KOPT-K1 (cell line): ENCODE data around the gene TNFAIP1.

Experiments used
- H3K27ac ChIP-seq: fragments of 200-600 bp; sonication (generic); 2 replicates; pipeline ENCODE4 v1.5.1; 2016; ENCODE audit warnings: antibody characterized with exemption, mild to moderate bottlenecking, low read depth, low read length; ENCODE audit not compliant: poor library complexity, severe bottlenecking
- H3K36me3 ChIP-seq: fragments of 200-600 bp; sonication (generic); 2 replicates; pipeline ENCODE4 v1.5.1; 2017; ENCODE audit warnings: antibody characterized with exemption, mild to moderate bottlenecking, low read length, moderate library complexity; ENCODE audit not compliant: insufficient read depth
- H3K9me3 ChIP-seq: fragments of 200-600 bp; sonication (generic); 2 replicates; pipeline ENCODE4 v1.5.1; 2017; ENCODE audit warnings: antibody characterized with exemption, low read length, mild to moderate bottlenecking; ENCODE audit not compliant: insufficient read depth, poor library complexity, severe bottlenecking

Gene TNFAIP1

GRCh38 chr17:28369684-28370034, 34.1 kb downstream of the TNFAIP1 start:
- H3K9me3 ChIP-seq, result no peaks in the 10 kb centered on the region
- H3K36me3 ChIP-seq, result no peaks in the 10 kb centered on the region
- H3K27ac ChIP-seq, result no peak overlapping the region

GRCh38 chr17:28370035-28370743, 34.6 kb downstream of the TNFAIP1 start, which contains the start of gene VTN:
VTN (minus strand) TSS chr17:28370307; CDS start chr17:28370203, 104 bp downstream.
- no peaks in the 10 kb centered on the region for H3K36me3 ChIP-seq
- H3K9me3 ChIP-seq, result no peaks in the 10 kb centered on the region
- H3K27ac ChIP-seq, result no peak within 1 kb of the TSS

- H3K36me3 ChIP-seq, result no peaks in the 10 kb centered on the region
- H3K27ac ChIP-seq, result no peak overlapping the region
- H3K9me3 ChIP-seq, result no peaks in the 10 kb centered on the region
These were observed 35.2 kb downstream of the TNFAIP1 start for GRCh38 chr17:28370744-28371103.

GRCh38 chr17:28371245-28372202, 36.0 kb downstream of the TNFAIP1 start, which contains the start of gene SARM1:
SARM1 (plus strand) TSS chr17:28371694; CDS start chr17:28372033, 339 bp downstream.
- Histone ChIP-seq H3K9me3 (no peaks in the 10 kb centered on the region), H3K27ac (peak within 1 kb of the TSS; percentile 45), H3K36me3 (no peaks in the 10 kb centered on the region)

- H3K27ac ChIP-seq, result peak overlapping the region; percentile 45
- no peaks in the 10 kb centered on the region for H3K9me3 ChIP-seq
- H3K36me3 ChIP-seq, result no peaks in the 10 kb centered on the region
These were observed 36.8 kb downstream of the TNFAIP1 start for GRCh38 chr17:28372203-28372944.

GRCh38 chr17:28372945-28373274, 37.3 kb downstream of the TNFAIP1 start:
- peak overlapping the region; percentile 45 for H3K27ac ChIP-seq

GRCh38 chr17:28379814-28380801, 44.5 kb downstream of the TNFAIP1 start:
- Histone ChIP-seq H3K9me3 (no peaks in the 10 kb centered on the region), H3K36me3 (peaks cover 6% of the 10 kb centered on the region; the same call in 1 of the 2 replicates), H3K27ac (no peak overlapping the region)

More at GRCh38 chr17:28372945-28373274, 37.3 kb downstream of the TNFAIP1 start:
- no peaks in the 10 kb centered on the region for H3K36me3 ChIP-seq
- H3K9me3 ChIP-seq, result no peaks in the 10 kb centered on the region

GRCh38 chr17:28381141-28381825, 45.7 kb downstream of the TNFAIP1 start:
- Histone ChIP-seq H3K36me3 (peaks cover 6% of the 10 kb centered on the region; the same call in 1 of the 2 replicates), H3K27ac (no peak overlapping the region), H3K9me3 (no peaks in the 10 kb centered on the region)

- Histone ChIP-seq H3K36me3 (peaks cover 21% of the 10 kb centered on the region), H3K27ac (no peak overlapping the region), H3K9me3 (no peaks in the 10 kb centered on the region)
These were observed 48.9 kb downstream of the TNFAIP1 start for GRCh38 chr17:28384281-28385036.

- Histone ChIP-seq H3K27ac (no peak overlapping the region), H3K9me3 (no peaks in the 10 kb centered on the region), H3K36me3 (peaks cover 21% of the 10 kb centered on the region)
These were observed 49.5 kb downstream of the TNFAIP1 start for GRCh38 chr17:28385037-28385400.

- Histone ChIP-seq H3K36me3 (peaks cover 24% of the 10 kb centered on the region), H3K9me3 (no peaks in the 10 kb centered on the region), H3K27ac (no peak overlapping the region)
These were observed 49.8 kb downstream of the TNFAIP1 start for GRCh38 chr17:28385406-28385805.

- no peak overlapping the region for H3K27ac ChIP-seq
- H3K36me3 ChIP-seq, result peaks cover 33% of the 10 kb centered on the region
- no peaks in the 10 kb centered on the region for H3K9me3 ChIP-seq
These were observed 50.8 kb downstream of the TNFAIP1 start for GRCh38 chr17:28386391-28386790.

GRCh38 chr17:28388106-28388505, 52.5 kb downstream of the TNFAIP1 start:
- H3K36me3 ChIP-seq, result peaks cover 42% of the 10 kb centered on the region
- H3K27ac ChIP-seq, result no peak overlapping the region
- no peaks in the 10 kb centered on the region for H3K9me3 ChIP-seq
